Measurements from ENCODE around the gene FUT8.
"Not testable (repeated sequence)": the region's sequence is repeated elsewhere in the genome, so short reads cannot be mapped to it uniquely, and the experiment has no call there.

Gene FUT8

DNA sequence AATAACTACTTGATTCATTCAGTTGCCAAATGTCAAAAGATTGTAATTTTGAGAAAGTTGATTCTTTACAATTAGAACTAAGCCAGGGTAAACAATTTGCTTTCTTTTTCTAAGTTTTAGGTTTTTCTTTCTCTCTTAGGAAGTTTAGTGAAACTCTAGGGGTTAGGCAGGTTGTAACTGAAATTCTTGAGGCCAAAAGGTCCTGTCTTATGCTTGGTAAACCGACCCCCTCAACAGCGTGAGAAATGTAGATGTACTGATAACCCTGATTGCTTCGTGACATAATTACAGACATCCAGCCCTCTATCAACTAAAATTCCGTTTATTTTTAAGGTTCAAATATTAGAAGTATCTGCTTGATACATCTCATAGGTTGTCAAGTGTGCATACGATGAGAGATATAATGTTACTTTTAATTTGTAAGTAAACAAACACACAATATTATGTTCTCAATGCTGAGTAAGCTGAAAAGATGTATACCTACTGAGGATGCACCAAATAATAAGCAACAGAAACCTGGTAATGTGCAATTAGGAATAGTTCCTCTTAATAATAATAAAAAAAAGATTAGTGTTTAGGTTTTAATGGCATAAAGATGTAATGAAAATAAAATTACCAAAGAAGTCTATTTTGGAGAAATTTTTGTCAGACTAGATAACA is 7.2 kb downstream of the FUT8 start:
- no peak for DNase-seq

DNA sequence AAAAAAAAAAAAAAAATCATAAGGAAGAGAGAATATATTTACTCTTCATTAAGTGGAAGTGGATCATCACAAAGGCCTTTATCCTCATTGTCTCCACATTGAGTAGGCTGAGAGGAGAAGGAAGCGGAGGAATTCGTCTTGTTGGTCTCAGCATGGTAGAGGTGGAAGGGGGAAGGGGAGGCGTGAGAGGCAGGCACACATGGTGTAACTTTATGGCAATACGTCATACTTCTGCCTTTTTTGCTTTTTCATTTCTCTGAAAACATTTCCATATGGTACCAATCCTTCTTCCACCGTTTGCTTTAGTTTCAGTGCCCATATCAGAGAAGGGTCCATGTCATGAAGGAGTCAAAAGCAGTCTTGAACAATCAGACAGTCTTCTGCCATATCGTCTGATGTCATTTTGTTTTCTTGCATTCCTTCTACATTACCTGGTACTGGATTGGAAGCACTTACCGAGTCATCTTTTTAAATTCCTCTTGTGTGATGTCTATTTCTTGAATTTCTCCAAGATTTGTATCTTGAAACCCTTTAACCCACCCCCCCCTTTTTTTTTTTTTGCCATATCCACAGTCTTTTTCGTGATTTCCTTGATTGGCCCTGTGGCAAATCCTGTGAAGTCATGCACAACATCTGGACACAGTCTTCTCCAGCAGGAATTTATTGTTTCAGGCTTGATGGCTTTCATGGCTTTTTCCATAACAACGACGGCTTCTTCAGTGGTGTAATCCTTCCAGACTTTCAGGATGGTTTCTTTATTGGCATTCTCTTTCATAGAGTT is 8.9 kb downstream of the FUT8 start:
- DNase-seq, result no peak

DNA sequence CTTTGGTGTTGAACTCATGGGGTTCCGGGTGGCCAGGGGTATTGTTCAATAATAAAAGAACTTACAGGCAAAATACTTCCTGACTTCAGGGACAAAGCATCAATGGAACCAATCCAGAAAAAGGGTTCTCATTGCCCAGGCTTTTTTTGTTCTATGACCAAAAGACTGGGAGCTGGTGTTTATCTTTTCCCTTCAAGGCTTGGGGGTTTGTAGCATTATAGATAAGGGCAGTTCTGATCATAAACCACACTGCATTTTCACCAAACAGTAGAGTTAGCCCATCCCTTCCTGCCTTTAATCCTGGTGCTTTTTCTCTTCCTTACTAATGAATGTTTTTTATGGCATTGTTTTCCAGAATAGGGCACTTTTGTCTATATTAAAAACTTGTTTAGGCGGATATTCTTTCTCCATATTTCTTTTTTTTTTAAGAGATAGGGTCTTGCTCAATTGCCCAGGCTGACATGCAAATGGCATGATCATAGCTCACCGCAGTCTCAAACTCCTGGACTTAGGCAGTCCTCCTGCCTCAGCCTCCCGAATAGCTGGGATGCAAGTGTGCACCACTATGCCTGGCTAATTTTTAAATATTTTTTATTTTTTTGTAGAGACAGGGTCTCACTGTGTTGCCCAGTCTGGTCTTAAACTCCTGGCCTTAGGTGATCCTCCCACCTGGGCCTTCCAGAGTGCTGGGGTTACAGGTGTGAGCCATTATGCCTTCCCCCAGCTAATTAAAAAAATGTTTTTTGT is 9.7 kb downstream of the FUT8 start:
- DNase-seq, result no peak

DNA sequence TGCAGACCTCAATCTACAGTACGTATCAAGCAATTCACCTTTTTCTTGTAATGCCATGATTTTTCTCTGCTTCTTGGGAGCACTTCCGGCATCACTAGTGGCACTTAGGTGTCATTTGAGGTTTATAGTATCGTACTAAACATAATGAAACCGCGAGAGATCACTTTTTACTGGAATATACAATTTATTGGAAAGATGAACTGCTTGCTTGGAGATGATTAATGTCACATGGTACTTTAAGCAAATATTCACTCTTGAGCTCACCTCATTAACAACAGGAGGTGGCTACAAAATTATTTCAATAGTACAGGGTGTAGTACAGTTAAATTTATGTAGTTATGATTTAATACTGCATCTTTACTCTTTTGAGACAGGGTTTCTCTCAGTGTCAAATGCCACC is 11.5 kb downstream of the FUT8 start:
- no peak for DNase-seq

DNA sequence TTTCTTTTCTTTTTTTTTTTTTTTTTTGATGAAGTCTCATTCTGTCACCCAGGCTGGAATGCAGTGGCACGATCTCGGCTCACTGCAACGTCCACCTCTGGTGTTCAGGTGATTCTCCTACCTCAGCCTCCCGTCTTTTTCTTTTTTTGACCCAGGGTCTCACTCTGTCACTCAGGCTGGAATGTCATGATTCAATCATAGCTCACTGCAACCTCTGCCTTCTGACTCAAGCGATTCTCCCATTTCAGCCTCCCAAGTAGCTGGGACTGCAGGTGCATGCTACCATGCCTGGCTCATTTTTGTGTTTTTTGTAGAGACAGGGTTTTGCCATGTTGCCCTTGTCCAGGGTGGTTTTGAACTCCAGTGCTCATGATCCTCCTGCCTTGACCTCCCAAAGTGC is 12.0 kb downstream of the FUT8 start:
- DNase-seq, result no peak

DNA sequence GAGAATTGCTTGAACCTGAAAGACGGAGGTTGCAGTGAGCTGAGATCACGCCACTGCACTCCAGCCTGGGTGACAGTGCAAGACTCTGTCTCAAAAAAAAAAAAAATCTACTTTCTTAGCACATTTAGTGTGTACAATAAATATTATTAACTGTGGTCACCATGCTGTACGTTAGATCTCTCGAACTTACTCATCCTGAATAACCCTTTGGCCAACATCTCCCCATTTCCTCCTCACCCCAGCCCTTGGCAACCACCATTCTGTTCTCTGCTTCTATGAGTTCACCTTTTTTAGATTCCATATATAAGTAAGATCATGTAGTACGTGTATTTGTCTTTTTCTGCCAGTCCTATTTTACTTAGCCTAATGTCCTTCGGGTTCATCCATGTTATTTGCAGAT is 13.4 kb downstream of the FUT8 start:
- peak; percentile 35 for DNase-seq

DNA sequence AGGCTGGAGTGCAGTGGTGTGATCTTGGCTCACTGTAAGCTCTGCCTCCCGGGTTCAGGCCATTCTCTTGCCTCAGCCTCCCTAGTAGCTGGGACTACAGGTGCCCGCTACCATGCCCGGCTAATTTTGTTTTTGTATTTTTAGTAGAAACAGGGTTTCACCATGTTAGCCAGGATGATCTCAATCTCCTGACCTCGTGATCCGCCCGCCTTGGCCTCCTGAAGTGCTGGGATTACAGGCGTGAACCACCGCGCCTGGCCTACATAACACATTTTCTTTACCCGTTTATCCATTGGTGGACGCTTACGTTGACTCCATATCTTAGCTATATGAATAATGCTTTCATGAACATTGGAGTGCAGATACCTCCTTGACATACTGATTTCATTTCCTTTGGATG is 14.4 kb downstream of the FUT8 start:
- DNase-seq, result not testable (repeated sequence)

DNA sequence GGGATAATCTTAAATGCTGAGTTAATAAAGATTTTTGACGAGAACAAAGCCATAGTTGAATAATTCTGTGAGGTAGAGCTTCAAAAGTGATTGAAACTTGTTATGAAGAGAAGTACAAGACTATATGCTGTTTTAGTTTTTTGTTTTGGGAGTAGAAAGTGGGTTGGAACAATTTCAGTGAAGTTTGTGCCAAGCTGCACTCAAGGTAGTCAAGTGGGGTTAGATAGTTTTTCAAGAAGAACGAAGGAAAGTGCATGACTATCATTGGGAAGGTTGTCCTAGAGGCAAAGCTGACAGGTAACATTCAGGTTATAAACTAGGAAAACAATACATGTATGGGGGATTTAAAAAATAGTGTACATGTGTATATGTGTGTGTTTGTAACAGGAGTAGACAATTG is 16.2 kb downstream of the FUT8 start:
- DNase-seq, result no peak

DNA sequence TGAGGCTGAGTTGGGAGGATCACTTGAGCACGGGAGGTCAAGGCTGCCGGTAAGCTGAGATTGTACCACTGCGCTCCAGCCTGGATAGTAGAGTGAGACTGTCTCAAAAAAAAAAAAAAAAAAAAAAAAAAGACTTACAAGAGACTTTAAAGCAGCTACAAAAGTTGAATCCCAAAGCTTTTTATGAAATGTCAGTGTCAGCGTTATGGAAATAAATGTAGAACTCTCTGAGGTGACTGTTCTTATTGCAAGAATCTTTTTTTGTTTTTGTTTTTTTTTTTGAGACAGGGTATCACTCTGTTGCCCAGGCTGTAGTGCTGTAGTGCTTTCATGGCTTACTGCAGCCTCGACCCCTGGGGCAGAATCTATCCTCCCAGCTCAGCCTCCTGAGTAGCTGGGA is 17.2 kb downstream of the FUT8 start:
- DNase-seq, result no peak

DNA sequence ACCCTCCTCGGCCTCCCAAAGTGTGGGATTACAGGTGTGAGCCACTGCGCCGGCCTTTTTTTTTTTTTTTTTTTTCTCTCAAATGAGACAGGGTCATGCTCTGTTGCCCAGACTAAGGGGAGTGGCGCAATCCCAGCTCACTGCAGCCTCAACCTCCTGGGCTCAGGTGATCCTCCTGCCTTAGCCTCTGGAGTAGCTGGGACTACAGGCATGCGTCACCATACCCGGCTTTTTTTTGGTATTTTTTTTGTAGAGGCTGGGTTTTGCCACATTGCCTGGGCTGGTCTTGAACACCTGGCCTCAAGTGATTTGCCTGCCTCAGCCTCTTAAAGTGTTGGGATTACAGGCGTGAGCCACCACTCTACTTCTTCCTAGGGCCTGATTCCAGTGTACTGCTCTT is 18.7 kb downstream of the FUT8 start:
- DNase-seq, result no peak

DNA sequence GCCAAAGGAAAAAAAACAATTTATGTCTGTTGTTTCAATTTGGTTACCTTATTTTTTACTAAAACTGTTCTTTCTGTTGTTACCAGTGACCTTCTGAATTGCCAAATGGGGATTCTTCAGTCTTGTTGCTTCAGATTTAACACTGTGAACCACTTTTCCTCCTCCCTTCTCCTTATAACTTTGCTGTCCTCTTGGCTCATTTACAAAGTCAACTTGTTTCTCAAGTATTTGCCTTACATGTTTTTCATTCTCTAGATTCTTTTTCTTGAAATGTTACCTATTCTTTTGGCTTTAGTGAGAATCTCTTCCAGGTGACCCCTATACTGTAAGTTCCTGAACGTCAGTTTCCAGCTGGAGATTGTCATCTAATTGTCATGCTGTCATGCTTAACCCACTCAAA is 19.4 kb downstream of the FUT8 start:
- no peak for DNase-seq

DNA sequence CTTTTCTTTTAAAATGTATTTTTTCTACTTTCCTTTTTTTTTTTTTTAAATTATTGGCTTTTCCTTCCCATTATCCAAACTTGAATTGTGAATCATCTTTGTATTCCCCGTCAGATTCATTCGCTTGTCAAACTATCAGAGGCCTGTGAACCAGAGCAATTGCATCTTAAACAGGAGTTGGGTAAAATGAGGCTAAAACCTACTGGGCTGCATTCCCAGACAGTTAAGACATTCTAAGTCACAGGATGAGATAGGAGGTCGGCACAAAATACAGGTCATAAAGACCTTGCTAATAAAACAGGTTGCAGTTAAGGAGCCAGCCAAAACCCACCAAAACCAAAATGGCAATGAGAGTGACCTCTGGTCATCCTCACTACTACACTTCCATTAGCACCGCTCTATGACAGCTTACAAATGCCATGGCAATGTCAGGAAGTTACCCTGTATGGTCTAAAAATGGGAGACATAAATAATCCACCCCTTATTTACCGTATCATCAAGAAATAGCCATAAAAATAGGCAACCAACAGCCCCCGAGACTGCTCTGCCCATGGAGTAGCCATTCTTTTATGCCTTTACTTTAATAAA is 19.9 kb downstream of the FUT8 start:
- no peak for DNase-seq

DNA sequence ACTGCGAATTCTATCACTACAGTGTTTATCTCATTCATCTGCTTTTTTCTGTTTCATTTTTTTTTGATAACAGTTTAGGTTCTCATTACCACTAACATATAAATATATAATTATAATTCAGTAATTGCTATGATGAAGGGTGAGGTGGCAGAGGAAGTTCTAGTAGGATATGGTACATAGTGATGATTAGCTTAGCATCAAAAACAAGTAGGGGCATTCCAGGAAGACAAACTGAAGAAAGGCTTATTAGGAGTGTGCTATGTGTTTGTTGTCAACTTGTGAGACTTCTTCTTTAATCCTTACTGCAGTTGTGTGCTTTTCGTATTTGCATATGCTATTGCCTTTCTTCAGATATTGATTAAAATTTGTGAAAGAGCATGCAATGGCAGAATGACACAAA is 20.6 kb downstream of the FUT8 start:
- DNase-seq, result no peak

DNA sequence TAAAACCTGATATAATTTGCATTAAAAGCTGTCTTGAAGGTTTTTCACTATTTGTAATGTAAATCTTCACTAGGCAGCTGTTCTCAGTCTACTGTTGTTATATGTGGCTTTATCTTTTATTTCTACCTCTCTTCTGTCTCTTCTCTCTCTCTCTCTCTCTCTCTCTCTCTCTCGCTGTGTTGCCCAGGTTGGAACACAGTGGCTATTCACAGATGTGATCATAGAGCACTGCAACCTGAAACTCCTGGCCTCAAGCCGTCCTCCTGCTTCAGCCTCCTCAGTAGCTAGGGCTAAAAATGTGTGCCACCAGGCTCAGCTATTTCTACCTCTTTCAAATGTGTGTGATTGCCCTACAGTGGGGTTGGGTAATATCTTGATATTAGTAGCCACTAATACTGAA is 21.1 kb downstream of the FUT8 start:
- no peak for DNase-seq

DNA sequence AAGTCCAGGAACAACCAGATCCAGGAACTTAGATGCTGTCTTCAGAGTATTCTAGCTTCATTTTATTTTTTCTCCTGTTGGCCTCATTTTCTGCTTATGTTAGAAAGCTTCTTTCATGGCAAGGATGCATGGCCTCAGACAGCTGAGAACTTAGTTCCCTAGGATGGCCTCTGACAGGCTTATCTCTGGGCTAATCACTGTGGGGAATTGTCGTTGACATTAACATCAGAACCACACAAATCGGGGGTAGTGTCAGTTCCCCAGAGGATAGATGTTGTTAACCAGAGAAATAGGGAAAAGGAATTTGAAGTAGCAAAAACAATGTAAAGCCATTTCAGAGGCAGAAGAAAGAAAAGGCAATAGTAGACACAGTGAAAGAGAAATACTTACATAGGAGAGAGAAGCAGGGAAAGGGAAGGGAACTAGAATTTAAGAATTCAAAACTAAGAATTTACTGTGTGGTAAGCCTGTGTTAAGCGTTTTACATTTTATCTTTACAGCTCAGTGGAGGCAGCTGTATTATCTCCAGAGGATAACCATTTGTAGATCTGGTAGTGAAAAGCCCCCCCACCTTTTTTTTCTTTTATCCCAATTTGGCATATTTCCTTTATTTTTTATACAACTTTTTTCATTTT is 21.8 kb downstream of the FUT8 start:
- DNase-seq, result no peak

DNA sequence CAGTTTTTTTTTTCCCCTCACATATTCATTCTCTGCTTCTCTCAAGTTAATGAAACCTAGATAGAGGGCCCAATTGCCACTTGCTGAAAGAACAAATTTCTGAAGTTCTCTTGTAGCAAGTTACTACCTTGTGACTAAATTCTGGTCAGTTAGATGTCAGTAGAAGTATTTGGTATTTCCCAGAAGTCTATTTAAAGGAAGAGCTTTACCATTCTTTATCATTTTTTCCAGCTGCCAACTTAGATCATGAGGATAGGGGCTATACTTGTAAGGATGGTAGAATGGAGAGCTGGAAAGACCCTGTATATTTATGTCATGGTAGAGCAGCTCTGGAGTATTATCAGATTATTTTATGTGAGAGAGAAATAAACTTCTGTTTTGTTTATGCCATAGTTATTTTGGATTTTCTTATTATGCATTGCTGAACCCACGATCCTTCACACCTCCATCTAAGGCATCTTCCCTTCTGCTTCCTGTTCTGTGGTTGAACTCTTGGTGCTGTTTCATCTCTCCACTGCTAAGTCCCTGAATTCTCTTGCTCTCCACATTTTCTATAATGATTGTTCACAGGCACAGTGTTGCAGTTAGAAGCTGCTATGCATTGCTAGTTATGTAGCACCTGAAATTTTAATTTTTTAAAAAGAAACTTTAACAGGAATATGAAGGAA is 25.9 kb downstream of the FUT8 start:
- peak; percentile 51 for DNase-seq

DNA sequence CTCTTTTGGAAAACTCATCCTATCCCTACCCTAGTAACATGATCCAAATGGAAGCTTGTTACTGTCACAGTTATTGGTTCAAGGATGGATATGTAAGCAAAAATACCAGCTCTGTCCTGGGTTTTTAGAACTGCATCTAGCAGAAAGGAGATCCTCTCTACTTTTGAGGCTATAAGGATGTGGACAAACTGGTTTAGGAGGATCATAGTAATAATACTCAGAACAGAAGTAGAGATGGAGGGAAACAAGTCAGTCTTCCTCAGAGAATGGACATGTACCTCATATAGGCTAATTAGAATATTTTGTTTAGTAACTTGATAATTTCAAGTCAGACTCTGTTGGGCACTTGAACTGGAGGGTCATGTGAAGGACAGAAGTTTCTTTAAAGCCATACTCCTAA is 26.6 kb downstream of the FUT8 start:
- DNase-seq, result no peak

DNA sequence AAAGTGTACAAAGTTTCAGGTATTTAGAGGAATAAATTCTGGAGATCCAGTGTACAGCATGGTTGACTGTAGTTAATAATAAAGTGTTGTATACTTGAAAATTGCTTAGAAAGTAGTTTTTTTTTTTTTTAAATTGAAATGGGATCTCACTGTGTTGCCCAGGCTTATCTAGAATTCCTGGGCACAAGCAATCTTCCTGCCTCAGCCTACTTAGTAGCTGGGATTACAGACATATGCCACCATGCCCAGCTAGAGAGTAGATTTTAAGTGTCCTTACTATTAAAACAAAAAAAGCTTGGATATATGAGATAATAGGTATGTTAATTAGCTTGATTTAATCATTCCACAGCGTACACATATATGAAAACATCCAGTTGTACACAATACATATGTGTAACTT is 27.7 kb downstream of the FUT8 start:
- DNase-seq, result no peak

DNA sequence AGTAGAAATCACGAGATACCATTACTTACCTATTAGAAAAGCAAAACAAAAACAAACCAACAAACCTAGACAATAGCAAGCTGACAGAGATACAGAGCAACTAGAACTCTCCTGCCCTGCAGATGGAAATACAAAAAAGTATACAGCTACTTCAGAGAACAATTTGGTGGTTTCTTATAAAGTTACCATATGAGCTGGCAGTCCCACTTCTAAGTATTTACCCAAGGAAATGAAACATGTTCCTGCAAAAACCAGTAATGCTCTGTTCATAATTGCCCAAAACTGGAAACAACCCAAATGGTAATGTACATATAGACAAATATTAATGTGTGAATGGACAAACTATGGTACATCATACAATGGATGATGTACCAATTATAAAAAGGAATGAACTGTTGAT is 31.7 kb downstream of the FUT8 start:
- peak; percentile 73 for DNase-seq

DNA sequence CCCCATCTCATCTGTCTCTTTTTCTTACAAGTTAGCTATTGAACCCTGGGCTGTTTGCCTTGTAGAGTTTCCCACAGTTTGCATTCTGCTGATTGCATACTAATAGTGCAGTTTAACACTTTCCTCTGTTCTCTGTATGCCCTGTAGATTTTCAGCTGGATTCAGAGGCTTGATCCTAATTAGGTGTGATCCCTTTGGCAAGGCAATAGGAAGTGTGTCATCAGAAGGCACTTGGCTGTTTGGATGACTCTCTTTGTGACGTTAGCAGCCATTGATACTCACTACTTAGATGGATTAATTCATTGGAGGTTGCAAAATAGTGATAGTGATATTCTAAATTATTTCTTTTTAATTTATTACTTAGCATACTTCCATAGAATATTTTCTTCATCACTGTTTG is 33.6 kb downstream of the FUT8 start:
- no peak for DNase-seq

DNA sequence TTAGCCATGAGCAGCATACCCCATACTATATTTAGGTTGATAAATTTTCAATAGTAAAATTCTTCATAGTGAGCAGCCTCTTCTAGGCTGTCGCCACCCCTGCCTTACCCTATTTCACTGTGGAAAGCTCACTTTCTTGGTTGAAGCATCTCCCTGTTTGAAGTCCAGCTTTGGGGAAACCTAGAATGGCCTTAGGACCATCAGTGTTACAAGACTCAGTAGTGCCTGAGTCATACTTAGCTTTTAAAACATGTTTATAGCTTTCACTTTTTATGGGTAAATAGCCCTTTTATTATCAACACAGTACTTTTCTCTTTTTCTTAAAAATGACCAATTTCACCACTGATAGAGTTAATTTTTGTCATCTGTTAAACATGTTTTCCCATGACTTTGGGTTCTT is 37.1 kb downstream of the FUT8 start:
- DNase-seq, result no peak

DNA sequence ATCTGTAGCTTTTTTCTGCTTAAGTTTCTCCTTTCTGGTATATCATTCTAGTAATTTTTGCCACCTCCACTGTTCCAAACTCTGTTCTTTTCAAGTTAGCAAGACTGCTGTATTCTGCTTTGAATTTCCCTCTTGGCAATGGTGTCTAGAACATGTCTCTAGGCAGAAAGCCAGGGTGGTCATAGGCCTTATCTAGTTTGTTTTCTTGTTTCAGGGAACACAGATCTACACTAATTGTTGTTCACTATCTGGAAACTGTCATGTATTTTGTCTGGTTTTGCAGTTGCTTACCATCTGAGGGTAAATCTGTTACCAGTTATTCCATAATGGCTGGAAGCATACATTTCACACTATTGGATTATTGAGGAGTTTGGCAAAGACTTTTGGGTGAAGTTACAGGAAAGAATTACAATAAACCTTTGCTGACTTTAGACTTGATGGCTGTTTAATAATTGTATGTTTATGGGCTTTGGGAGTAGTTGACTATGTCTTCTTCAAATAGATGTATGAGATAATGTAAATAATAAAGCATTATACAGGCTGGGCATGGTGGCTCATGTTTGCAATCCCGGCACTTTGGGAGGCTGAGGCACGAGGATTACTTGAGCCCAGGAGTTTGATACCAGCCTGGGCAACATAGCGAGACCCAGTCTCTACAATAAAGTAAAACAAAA is 41.4 kb downstream of the FUT8 start:
- no peak for DNase-seq

Data from activated CD4-positive, alpha-beta T cell treated with anti-CD3 and anti-CD28 coated beads, Interleukin-2, Interleukin-6, amounts not matched to agents 100 ng/mL and 50 ng/mL, durations not matched to agents 16 hours and 8 hours (primary cell).